SK-N-SH (cell line): Measurements from ENCODE around the gene ACKR3.

Source experiments
- CTCF ChIP-seq: fragments of 200-600 bp; sonication (generic); IDR thresholded peaks from 2 replicates; pipeline ENCODE4 v1.6.1; 2017; ENCODE audit warnings: antibody characterized with exemption, mild to moderate bottlenecking, moderate library complexity
- EP300 ChIP-seq, 2 experiments: IDR thresholded peaks; 2 replicates each; pipeline versions ENCODE4 v1.4.0 to v1.6.1; 2012; ENCODE audit warnings: borderline replicate concordance in 1 of 2, low read depth in 1 of 2, low read length in 1 of 2
- EZH2phosphoT487 ChIP-seq: fragments of 200-600 bp; sonication (generic); IDR thresholded peaks from 2 replicates; pipeline ENCODE4 v1.6.1; 2017; ENCODE audit warnings: low read depth, mixed run types, mild to moderate bottlenecking, antibody characterized with exemption, moderate library complexity, borderline replicate concordance
- FOXM1 ChIP-seq: IDR thresholded peaks from 2 replicates; pipeline ENCODE4 v1.4.0; 2012; ENCODE audit warnings: low read depth, mild to moderate bottlenecking
- PBX3 ChIP-seq: IDR thresholded peaks from 2 replicates; pipeline ENCODE4; 2012
- POLR2AphosphoS5 ChIP-seq: IDR thresholded peaks from 2 replicates; pipeline ENCODE4 v1.6.1; 2012; ENCODE audit warnings: low read depth, low read length
- REST ChIP-seq: IDR thresholded peaks from 2 replicates; pipeline ENCODE4 v1.6.1; 2012; ENCODE audit warnings: mild to moderate bottlenecking, low read depth, low read length, moderate library complexity
- TAF1 ChIP-seq: IDR thresholded peaks from 2 replicates; pipeline ENCODE4 v1.6.1; 2012; ENCODE audit warnings: low read depth, mild to moderate bottlenecking, low read length, moderate library complexity, borderline replicate concordance
- TF ChIP-seq, protein P1 (sequence below): fragments of 150-350 bp; IDR thresholded peaks from 2 replicates; pipeline ENCODE4 v1.6.1; 2017; ENCODE audit warnings: antibody characterized with exemption, low read length, low read depth, borderline replicate concordance

DNA sequence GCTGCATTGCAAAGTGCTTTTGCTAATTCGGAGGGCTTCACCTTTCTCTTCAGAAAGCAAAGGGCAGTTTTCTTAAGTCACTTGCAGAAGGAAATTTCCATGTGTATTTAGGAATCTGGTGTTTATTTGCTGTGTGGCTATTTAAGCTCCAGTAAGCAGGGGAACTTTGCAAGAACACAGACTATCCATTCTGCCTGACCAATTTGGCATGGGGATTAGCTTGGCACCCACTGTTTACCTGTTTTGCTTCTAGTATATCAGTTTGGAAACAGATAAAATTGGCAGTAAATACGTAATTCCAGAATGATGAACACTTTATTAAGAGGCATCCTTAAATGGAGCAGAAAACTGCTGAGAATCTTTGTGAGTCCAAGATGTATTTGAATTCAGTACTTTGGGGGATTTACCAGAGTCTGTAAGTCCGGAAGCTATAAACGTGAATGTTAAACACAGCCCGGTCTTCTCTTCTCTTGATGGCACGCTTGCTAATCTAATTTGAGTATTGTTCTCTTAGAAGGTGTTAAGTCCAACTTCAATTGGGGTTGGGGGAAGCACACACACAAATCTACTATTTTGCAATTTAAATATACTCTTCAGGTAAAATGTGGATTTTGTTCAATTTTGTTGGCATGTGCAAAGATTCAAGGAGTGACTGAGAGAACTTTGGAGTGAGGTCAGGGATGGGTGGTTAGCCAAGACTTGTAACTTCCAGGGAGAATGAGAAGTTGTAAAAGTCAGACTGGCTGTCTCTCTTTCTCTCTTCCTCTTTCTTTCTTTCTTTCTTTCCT, 650 bp downstream of the ACKR3 start:
- TF ChIP-seq CTCF = no peak
- TF ChIP-seq FOXM1 = no peak
- TF ChIP-seq, protein P1, sequence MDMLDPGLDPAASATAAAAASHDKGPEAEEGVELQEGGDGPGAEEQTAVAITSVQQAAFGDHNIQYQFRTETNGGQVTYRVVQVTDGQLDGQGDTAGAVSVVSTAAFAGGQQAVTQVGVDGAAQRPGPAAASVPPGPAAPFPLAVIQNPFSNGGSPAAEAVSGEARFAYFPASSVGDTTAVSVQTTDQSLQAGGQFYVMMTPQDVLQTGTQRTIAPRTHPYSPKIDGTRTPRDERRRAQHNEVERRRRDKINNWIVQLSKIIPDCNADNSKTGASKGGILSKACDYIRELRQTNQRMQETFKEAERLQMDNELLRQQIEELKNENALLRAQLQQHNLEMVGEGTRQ = no peak
- no peak for TF ChIP-seq POLR2AphosphoS5
- TF ChIP-seq EZH2phosphoT487 = no peak
- no peak for TF ChIP-seq REST
- TF ChIP-seq EP300 (IDR thresholded peaks at IDR 0.05; ENCODE audit: borderline replicate concordance in 1 of 2, low read depth in 1 of 2, low read length in 1 of 2) = no peak
- TF ChIP-seq TAF1 = no peak
- no peak for TF ChIP-seq PBX3
